GM20431 (cell line): ENCODE measurements around the gene OLFM1.

Source experiments
- in situ Hi-C: fragments of 300-500 bp; cut with MseI, MboI; formaldehyde crosslinking; loops from one replicate; pipeline ENCODE4 v1.15.0; 2020; ENCODE audit warnings: low sequenced_read_pairs; ENCODE audit not compliant: unreplicated experiment

Gene OLFM1

DNA sequence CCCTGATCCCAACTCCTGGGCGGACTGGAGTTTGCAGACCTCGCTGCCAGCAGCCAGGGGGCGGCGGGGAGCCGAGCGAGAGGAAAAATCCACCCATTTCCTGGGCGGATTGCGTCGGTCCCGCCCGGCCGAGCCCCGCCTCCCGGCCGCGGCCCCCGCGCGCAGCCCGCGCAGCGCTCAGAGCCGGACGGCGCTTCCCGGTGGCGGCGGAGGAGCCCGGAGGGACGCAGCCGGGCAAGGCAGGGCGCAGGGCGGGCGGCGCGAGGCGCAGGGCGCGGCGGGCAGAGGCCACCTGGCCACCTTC, at the start of gene OLFM1:
OLFM1 (plus strand) TSS at position 180 of the 304 bp plus-strand sequence. CDS start 322 bp downstream, outside the sequence.
- in situ Hi-C loops = no loop called here

DNA sequence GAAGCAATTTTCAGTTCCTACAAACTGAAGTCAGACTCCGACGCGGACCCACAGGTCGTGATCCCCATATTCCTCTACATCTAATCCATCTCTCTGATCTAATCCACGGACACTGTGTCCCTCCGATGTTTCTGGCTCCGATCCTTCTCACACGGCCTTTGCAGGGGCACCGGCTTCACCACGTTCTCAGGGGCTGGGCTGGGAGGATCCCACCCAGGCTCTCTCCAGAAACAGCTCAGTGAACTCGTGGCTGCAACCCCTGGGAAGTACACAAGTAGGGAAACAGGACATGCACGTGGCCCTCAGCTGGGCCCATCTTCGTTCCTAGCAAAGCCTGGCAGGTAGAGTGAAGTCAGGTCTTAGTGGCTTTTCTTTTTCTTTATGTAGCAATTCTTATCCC, 49.1 kb upstream of the OLFM1 start:
- in situ Hi-C loops = no loop called here

DNA sequence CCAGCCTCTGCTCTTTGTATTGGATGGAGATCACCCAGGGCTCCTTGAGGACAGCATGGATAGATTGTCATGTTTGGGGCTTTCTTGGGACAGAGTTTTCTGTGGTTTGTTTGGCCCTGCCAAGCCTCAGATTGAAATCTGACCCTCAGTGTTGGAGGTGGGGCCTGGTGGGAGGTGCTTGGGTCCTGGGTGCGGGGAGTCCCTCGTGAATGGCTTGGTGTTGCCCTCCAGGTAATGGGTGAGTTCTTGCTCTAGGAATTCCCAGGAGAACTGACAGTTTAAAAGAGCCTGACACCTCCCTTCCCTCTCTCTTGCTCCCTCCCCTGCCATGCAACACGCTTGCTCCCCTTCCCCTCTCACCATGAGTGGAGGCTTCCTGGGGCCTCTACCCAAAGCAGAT, 48.6 kb upstream of the OLFM1 start:
- in situ Hi-C loops = no loop called here

- in situ Hi-C loops = no loop called here
Measured at GRCh38 chr9:135039266-135039870, 48.1 kb upstream of the OLFM1 start.

DNA sequence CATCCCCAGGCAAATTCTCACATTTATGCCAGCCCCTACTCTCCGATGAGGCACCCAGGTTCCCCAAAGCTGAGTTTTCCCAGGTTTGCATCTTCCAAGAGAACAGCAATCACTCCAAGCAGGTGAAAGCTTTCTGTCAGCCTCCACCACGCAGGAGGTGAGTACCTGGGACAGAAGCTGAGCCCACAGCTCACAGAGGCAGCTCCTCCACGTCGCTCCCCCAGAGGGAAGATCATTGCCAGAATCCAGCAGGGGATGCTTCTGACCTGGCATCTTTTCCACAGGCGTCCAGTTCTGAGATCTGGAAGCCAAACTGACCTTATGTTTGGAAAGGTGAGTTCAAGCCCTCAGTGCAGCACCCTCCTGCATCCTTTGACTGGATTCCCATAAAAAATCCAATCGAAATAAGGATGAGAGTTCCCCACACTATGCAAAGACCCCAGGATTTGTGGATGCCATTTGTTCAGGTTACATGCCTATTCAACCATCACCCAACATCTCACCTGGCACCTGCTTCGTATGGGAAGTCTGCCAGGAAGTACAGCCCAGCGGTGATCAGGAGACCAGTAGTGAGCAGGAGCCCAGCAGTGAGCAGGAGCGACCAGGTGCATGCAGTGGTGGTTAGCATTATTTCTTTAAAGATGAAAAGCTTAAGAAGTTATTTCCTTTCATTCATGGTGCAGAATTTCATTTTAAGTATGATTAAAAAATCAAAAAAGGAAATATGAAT, 47.4 kb upstream of the OLFM1 start:
- in situ Hi-C loops = no loop called here

DNA sequence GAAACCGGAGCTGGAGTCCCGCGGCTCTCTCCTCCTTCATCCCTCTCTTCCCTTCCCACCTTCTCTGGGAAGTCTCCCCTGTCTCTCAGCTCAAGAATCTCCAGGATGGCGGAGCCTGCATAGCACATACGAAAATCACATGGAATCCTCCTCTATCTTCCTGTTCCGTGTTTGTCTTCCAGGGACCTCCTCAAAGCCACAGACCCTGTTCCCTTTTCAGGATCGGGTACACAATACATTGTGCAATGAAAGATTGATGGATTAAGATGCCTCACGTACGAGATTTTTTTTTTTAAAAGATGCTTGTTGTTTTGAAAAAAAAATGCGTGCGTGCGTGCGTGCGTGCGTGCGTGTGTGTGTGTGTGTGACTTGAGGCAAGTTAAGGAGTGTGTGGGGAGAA, 46.6 kb upstream of the OLFM1 start:
- in situ Hi-C loops = no loop called here

GRCh38 chr9:135043345-135043744, 44.1 kb upstream of the OLFM1 start:
- in situ Hi-C loops = no loop called here

DNA sequence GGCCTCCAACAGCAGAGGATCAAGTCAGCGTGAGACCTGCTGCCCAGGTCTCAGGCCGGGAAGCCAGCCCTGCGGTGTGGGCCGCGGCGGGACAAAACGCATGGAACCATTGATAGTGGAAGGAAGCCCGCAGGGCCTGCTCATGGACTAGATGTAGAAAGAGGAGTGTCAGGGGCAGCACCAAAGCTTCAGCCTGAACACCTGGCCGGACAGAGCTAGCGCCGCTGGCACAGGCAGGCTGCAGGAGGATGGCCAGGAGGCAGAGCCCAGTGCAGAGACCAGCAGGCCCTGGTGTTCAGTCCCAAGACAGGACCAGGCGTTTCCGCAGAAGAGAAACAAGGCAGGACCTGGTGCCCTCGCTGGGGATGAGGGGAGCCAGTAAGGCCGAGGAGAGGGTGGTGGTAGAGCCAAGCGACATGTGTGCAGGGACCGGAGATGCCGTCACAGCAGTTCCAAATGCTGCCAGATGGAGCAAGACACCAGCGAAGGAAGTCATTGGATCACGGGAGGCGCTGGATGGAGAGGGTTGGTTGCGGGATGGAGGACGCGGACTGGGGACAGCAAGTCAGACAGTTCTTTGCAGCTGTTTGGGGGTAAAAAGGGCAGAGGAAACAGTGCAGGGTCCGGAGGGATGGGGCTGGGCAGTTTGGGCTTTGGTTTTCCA, 42.1 kb upstream of the OLFM1 start:
- in situ Hi-C loops = no loop called here

DNA sequence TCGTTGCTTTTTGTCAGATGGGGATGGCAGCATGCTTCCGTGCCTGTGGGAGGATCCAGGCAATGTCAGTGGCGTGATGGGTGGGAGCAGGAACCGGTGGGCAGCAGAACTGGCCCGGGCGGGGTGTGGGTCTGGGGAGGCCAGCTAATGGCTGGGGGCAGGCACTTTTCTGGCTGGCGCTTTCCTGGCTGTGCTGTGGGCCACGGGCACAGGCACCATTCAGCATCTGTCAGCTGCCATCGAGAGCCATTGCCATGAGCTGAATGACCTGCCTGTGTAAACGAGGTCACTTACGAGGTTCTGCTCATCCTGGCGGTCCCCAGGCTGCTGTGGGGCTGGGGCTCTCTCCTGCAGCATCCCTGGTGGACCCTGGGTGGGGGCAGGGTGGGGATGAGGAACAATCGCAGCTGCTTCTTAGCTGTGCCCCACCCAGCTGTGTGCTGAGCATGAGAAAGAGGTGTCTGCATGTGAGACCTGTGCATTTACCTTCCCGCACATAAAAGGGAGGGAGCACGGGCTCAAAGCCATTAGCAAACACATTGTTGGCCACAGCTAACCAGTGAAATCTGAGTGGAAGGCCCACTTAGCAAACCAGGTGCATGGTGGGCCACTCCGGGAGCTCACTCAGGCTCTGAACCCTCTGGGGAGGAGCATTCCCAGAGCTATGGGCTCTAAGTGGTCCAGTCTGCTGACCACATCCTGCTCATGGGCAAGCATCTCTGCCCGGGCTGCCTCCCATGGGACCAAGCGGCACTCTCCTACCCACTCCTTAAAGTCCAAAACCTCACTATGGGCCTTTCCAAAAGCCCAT, 41.3 kb upstream of the OLFM1 start:
- in situ Hi-C loops = no loop called here

- in situ Hi-C loops = no loop called here
Measured at GRCh38 chr9:135046739-135047350, 40.6 kb upstream of the OLFM1 start.

GRCh38 chr9:135047521-135047920, 39.9 kb upstream of the OLFM1 start:
- in situ Hi-C loops = no loop called here

GRCh38 chr9:135048046-135048757, 39.3 kb upstream of the OLFM1 start:
- in situ Hi-C loops = no loop called here

DNA sequence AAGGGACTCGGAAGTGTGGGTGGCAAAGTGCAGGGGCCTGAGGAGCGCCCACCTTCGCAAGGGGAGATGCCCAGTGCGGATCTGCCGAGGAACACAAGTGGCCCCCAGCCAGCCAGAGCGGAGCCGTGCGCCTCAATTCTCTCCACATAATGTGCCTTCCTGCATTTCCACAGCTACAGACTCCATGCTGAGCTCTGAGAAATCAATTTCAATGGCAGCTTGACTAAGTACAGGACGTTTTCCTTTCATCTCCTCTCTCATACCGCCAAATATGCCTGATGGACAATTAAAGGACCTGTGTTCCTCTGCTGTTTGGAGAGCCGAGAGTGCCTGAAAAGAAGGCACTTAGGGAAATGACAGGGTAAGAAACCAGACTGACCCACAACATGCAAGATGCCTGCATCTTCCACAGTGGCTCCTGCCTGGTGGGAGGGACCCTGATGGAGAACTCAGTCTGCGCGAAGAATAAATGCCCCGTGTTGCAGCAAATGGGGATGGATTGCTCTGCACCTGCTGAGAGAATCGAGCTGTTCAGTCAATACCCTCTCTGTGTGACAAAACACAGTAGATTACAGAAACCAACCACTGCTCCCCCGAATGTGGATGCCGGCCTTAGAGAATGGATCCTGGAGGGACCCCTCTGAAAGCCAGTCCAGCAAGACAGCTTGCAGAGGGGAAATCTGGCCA, 38.6 kb upstream of the OLFM1 start:
- in situ Hi-C loops = no loop called here

DNA sequence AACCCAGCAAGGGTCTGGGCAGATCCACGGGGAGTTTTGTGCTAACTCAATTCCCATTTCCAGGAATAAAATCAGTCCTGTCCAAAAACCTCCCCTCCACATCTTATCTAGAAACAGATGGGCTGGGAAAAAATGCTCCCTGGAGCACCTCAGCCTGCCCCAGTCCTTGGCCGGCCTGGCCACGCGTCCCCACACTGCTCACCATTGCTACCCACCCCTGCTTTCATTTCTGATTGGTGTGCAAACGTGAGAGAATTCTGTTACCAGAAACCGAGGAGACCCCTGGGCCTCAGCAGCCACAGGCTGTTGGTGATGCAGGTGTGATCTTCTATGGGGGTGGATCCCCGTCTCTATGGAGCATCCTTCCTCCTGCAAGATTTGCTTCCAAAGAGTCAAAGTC, 38.0 kb upstream of the OLFM1 start:
- in situ Hi-C loops = no loop called here

- in situ Hi-C loops = no loop called here
Measured at GRCh38 chr9:135050072-135050990, 37.1 kb upstream of the OLFM1 start.

DNA sequence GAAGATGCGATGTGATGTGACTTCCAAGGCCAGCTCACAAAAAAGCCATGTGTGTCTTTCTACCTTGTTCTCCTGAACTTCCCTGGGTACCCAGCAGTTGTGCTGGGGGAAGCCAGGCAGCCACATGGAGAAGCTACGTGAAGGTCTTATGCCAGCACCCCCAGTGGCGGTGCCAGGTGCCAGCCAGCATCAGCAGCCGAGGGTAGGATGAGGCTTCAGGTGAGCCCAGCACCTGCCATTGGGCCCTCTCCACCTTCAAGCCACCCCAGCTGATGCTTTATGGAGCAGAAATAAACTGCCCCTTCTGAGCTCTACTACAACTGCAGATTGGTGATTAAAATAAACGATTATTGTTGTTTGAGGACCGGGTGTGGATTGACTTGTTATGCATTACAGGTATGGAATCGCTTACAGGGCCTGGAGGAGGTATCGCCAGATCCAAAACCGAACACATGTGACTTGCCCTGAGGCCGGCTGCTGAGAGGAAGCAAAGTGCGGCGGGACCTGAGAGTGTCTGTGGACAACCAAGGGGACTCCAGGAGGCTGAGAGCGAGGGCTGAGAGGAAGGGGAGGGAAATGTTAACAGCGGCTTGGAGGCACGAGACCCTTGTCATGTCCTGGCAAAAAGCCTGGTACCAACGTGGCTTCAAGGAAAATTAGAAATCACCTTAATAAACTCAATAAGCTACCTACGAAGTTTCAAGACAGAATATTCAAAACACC, 36.0 kb upstream of the OLFM1 start:
- in situ Hi-C loops = no loop called here

DNA sequence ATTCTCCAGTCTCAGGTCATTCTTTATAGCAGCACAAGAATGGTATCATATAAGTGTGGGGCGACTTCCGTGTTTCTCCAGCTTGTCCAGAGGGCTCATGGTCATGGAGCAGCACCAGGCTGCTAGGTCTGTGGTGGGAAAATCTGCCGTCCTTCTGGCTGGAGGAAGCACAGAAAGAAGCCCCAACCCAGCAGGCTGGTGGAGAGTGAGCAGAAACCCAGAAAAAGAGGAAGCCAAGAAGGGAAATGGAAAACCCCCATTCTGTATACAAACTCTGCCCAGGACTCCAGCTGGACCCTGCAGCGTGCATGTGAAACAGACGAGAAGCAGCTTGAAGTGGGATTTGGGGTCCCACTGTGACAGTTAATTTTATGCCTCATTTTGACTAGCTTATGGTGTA, 34.3 kb upstream of the OLFM1 start:
- in situ Hi-C loops = no loop called here

DNA sequence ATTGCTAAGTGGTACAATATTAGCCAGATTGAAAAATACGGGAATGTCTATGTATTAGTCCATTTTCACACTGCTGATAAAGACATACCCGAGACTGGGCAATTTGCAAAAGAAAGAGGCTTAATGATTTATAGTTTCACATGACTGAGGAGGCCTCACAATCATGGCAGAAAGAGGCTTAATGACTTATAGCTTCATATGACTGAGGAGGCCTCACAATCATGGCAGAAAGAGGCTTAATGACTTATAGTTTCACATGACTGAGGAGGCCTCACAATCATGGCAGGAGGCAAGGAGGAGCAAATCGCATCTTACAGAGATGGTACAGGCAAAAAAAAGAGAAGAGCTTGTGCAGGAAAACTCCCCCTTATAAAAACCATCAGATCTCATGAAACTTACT, 32.3 kb upstream of the OLFM1 start:
- in situ Hi-C loops = no loop called here
